Panc1 (cell line): ENCODE results near the gene GFOD2.

Experiments
- CTCF ChIP-seq: fragments of 450-650 bp; IDR thresholded peaks from 2 replicates; pipeline ENCODE4 v1.5.1; 2017; ENCODE audit warnings: mild to moderate bottlenecking
- POLR2AphosphoS5 ChIP-seq: IDR thresholded peaks from 2 replicates; pipeline ENCODE4 v1.6.1; 2012; ENCODE audit warnings: mild to moderate bottlenecking, low read depth, low read length, moderate library complexity
- REST ChIP-seq, 2 experiments: IDR thresholded peaks; 2 replicates each; pipeline ENCODE4 v1.6.1; 2011 to 2012; ENCODE audit warnings: low read depth in 2 of 2, control low read depth in 1 of 2, low read length in 1 of 2, mild to moderate bottlenecking in 1 of 2, moderate library complexity in 1 of 2; ENCODE audit not compliant: insufficient read depth in 1 of 2
- SIN3A ChIP-seq: IDR thresholded peaks from 2 replicates; pipeline ENCODE4 v1.6.1; 2012; ENCODE audit warnings: low read depth, mild to moderate bottlenecking, low read length, moderate library complexity, borderline replicate concordance; ENCODE audit not compliant: insufficient read depth

GRCh38 chr16:67651039-67651438 is 68.1 kb downstream of the GFOD2 start:
- TF ChIP-seq CTCF, result no peak
- no peak for TF ChIP-seq POLR2AphosphoS5
- no peak for TF ChIP-seq SIN3A
- no peak for TF ChIP-seq REST (IDR thresholded peaks at IDR 0.05; ENCODE audit: insufficient read depth in 1 of 2, low read depth in 2 of 2, low read length in 1 of 2)
